Upper lobe of left lung (tissue), 4 donors: Measurements from ENCODE around the gene DOCK6.

Source experiments
- EP300 ChIP-seq, 4 donors: sonication (generic); formaldehyde crosslinking; IDR thresholded peaks; one replicate each; pipeline ENCODE4 v1.5.1; 2017; ENCODE audit warnings: antibody characterized with exemption in 4 of 4, control low read depth in 2 of 4
- POLR2A ChIP-seq, 4 donors: fragments of 450-650 bp; IDR thresholded peaks; one replicate each; pipeline ENCODE4 v1.5.1; 2016 to 2017; ENCODE audit warnings: antibody characterized with exemption in 4 of 4, mild to moderate bottlenecking in 2 of 4
- POLR2AphosphoS5 ChIP-seq, 2 donors: sonication (generic); formaldehyde crosslinking; IDR thresholded peaks; one replicate each; pipeline ENCODE4 v1.5.1; 2017; ENCODE audit warnings: antibody characterized with exemption in 2 of 2
- TF ChIP-seq, protein P1 (sequence below), 6 experiments: fragments of 450-650 bp in 4 of 6; fragments of 200-600 bp in 2 of 6; sonication (generic) in 2 of 6; IDR thresholded peaks; one replicate each; pipeline ENCODE4 v1.5.1; 2016 to 2019; ENCODE audit warnings: antibody characterized with exemption in 6 of 6

DNA sequence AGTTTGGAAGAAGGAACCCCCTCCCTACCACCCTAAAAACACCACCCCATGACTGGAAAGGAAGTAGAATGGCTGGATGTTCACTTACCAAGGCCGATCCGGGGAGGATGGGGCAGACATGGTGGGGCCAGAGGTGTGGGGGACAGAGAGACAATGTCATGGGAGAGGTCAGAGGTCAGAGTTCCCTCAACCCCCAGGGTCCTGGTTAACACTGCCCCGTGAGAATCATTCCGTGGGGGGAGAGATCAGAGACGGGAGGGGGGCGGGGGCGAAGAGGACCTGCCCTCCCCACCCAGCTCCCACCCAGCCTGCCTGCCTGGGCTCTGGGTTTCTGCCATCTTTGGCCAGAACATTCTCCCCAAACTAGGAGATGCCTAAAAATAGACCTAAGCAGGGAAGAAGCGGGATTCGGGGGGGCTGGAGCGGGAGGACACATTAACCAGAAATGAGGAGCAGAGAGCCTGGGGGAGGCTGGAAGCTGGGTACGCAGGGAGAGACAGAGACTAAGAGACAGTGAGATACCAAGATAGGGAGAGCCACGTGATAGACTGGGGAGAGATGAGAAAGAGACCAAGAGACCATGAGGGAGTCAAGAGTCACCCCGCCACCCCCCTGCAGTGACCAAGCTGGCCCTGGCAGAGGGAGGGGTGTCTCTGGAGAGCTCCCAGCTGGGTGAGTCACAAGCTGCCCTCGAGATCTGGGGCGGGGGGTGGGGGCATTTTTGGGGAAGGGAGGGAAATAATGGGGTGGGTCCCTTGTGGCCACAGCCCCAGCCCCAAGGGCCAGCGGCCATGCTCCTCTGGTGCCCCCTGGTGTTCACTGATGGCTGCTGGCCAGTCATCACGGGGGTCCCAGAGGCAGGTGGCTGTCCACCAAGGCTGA is 58.9 kb downstream of the DOCK6 start:
- TF ChIP-seq, protein P1, sequence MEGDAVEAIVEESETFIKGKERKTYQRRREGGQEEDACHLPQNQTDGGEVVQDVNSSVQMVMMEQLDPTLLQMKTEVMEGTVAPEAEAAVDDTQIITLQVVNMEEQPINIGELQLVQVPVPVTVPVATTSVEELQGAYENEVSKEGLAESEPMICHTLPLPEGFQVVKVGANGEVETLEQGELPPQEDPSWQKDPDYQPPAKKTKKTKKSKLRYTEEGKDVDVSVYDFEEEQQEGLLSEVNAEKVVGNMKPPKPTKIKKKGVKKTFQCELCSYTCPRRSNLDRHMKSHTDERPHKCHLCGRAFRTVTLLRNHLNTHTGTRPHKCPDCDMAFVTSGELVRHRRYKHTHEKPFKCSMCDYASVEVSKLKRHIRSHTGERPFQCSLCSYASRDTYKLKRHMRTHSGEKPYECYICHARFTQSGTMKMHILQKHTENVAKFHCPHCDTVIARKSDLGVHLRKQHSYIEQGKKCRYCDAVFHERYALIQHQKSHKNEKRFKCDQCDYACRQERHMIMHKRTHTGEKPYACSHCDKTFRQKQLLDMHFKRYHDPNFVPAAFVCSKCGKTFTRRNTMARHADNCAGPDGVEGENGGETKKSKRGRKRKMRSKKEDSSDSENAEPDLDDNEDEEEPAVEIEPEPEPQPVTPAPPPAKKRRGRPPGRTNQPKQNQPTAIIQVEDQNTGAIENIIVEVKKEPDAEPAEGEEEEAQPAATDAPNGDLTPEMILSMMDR (IDR thresholded peaks at IDR 0.05) = peak; percentile 62 to 87 (median 75)
- peak; percentile 19 to 23 for TF ChIP-seq POLR2AphosphoS5 (IDR thresholded peaks at IDR 0.05)
- TF ChIP-seq POLR2A (IDR thresholded peaks at IDR 0.05) = no peak
- peak in 1 of 4 donors; percentile 11 for TF ChIP-seq EP300 (IDR thresholded peaks at IDR 0.05)
